Prostate gland (tissue), 2 donors: ENCODE data around the gene PTGER1.

ENCODE experiments used
- POLR2A ChIP-seq: fragments of 450-650 bp; IDR thresholded peaks from one replicate; pipeline ENCODE4 v1.6.1; 2016; ENCODE audit warnings: antibody characterized with exemption, mild to moderate bottlenecking
- POLR2AphosphoS5 ChIP-seq: sonication (generic); formaldehyde crosslinking; IDR thresholded peaks from one replicate; pipeline ENCODE4 v1.6.1; 2017; ENCODE audit warnings: antibody characterized with exemption
- TF ChIP-seq, protein P1 (sequence below), 4 experiments: fragments of 200-600 bp in 2 of 4; fragments of 450-650 bp in 2 of 4; sonication (generic) in 2 of 4; IDR thresholded peaks; 1 replicate in 3 of 4; 2 replicates in 1 of 4; pipeline ENCODE4 v1.5.1; 2016 to 2019; ENCODE audit warnings: antibody characterized with exemption in 4 of 4, mild to moderate bottlenecking in 2 of 4, moderate library complexity in 2 of 4

DNA sequence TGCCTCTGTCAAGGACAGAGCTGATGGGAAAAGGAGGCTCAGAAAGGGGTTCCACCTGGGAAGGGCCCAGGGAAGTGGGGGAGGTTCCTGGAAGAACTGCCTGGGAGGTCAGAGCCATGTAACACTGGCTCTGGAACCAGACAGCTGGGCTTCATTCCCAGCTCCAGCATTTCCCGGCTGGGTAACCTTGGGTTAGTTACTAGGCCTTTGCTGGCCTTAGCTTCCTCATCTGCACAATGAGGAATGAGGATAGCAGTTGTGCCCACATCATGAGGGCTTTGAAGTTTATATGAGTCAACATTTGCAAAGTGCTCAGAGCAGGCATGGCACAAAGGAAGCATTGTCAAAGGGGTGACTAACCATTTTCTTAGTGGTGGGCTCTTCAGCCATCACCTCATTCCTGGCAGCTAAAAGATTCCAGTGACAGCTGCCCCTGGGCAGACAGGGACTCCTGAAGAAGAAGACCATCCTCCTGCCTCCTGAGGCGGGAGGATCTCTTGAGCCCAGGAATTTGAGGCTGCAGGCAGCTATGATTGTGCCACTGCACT, 44.8 kb upstream of the PTGER1 start:
- no peak for TF ChIP-seq POLR2A
- TF ChIP-seq, protein P1, sequence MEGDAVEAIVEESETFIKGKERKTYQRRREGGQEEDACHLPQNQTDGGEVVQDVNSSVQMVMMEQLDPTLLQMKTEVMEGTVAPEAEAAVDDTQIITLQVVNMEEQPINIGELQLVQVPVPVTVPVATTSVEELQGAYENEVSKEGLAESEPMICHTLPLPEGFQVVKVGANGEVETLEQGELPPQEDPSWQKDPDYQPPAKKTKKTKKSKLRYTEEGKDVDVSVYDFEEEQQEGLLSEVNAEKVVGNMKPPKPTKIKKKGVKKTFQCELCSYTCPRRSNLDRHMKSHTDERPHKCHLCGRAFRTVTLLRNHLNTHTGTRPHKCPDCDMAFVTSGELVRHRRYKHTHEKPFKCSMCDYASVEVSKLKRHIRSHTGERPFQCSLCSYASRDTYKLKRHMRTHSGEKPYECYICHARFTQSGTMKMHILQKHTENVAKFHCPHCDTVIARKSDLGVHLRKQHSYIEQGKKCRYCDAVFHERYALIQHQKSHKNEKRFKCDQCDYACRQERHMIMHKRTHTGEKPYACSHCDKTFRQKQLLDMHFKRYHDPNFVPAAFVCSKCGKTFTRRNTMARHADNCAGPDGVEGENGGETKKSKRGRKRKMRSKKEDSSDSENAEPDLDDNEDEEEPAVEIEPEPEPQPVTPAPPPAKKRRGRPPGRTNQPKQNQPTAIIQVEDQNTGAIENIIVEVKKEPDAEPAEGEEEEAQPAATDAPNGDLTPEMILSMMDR (IDR thresholded peaks at IDR 0.05), result no peak
- peak; percentile 36 for TF ChIP-seq POLR2AphosphoS5
